ENCODE results near the gene CES5A.

DNA sequence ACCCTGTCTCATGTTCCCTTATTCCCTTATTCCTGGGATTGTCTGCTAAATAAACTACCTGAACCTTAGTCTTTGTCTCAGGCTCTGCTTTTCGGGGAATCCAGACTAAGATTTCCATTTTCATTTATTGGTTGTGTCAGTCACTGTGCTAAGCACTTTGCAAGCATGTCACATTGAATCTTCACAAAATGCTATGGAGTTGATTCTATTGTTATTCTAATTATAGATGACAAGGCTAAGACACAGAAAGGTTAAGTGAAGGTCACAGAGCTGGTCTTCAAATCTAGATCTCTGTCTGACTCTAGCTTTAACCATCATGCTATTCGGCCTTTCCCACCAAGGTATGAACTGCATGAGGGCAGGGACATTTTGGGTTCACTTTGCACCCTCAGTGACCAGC lies 13.4 kb upstream of the CES5A start:
- no peak for TF ChIP-seq EP300 (IDR thresholded peaks at IDR 0.05)
- TF ChIP-seq, protein P1, sequence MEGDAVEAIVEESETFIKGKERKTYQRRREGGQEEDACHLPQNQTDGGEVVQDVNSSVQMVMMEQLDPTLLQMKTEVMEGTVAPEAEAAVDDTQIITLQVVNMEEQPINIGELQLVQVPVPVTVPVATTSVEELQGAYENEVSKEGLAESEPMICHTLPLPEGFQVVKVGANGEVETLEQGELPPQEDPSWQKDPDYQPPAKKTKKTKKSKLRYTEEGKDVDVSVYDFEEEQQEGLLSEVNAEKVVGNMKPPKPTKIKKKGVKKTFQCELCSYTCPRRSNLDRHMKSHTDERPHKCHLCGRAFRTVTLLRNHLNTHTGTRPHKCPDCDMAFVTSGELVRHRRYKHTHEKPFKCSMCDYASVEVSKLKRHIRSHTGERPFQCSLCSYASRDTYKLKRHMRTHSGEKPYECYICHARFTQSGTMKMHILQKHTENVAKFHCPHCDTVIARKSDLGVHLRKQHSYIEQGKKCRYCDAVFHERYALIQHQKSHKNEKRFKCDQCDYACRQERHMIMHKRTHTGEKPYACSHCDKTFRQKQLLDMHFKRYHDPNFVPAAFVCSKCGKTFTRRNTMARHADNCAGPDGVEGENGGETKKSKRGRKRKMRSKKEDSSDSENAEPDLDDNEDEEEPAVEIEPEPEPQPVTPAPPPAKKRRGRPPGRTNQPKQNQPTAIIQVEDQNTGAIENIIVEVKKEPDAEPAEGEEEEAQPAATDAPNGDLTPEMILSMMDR (IDR thresholded peaks at IDR 0.05) = no peak
- no peak for TF ChIP-seq POLR2AphosphoS5 (IDR thresholded peaks at IDR 0.05)

Measured in gastroesophageal sphincter (tissue), 3 donors.